ENCODE measurements around the gene RAB10. TPM values are rescaled to one million over a fixed set of nuclear protein-coding genes. Genes with fewer than 3 reads are reported as not detected.
A peak's percentile ranks its signal among the peaks of the same experiment; 100 is the strongest.

The RAB10 gene
- total and polyA plus RNA-seq, 9 of the 15 experiments (the other 6 are each of a cell fraction or from before 2014, with no cell fraction given): 25.1 to 214 (median 157) TPM

GRCh38 chr2:26033270-26033817 is 540 bp upstream of the RAB10 start (continued):
- TF ChIP-seq POLR2B (IDR thresholded peaks at IDR 0.05; ENCODE audit: low read depth, partially characterized antibody) (peak; percentile 11), ZBTB7A (IDR thresholded peaks at IDR 0.05; ENCODE audit: borderline replicate concordance, control insufficient read depth, low read depth, low read length) (peak; percentile 85; the same call in 1 of the 2 replicates), VEZF1 (CRISPR knock-in tag; IDR thresholded peaks at IDR 0.05) (peak; percentile 99), RFX5 (IDR thresholded peaks at IDR 0.05; ENCODE audit: low read depth, low read length) (no peak), FOXJ3 (CRISPR knock-in tag; IDR thresholded peaks at IDR 0.05) (no peak), NCOA6 (IDR thresholded peaks at IDR 0.05) (no peak), ZNF253 (CRISPR knock-in tag; conservative IDR thresholded peaks at IDR 0.05) (no peak), NR2C1 (IDR thresholded peaks at IDR 0.05) (no peak), NR2C1 (tag; IDR thresholded peaks at IDR 0.05) (no peak), ZNF57 (CRISPR knock-in tag; IDR thresholded peaks at IDR 0.05) (no peak), ZNF551 (CRISPR knock-in tag; IDR thresholded peaks at IDR 0.05) (no peak), HOMEZ (CRISPR knock-in tag; IDR thresholded peaks at IDR 0.05) (no peak), TBP (optimal IDR thresholded peaks at IDR 0.05; ENCODE audit: low read depth, low read length) (no peak), MXI1 (IDR thresholded peaks at IDR 0.05; ENCODE audit: low read depth, low read length) (no peak), ZNF134 (CRISPR knock-in tag; conservative IDR thresholded peaks at IDR 0.05) (no peak), ZBTB12 (CRISPR knock-in tag; IDR thresholded peaks at IDR 0.05) (no peak), ATF7 (IDR thresholded peaks at IDR 0.05) (no peak), ATF3 (IDR thresholded peaks at IDR 0.05) (peak; percentile 56; the same call in 1 of the 2 replicates), ATF3 (CRISPR knock-in tag; conservative IDR thresholded peaks at IDR 0.05) (no peak), SUPT5H (IDR thresholded peaks at IDR 0.05) (peak; percentile 15; the same call in 1 of the 2 replicates), RUNX1 (IDR thresholded peaks at IDR 0.05; ENCODE audit: low read depth) (no peak)
